ENCODE data around the gene NRN1.

NRN1 gene

DNA sequence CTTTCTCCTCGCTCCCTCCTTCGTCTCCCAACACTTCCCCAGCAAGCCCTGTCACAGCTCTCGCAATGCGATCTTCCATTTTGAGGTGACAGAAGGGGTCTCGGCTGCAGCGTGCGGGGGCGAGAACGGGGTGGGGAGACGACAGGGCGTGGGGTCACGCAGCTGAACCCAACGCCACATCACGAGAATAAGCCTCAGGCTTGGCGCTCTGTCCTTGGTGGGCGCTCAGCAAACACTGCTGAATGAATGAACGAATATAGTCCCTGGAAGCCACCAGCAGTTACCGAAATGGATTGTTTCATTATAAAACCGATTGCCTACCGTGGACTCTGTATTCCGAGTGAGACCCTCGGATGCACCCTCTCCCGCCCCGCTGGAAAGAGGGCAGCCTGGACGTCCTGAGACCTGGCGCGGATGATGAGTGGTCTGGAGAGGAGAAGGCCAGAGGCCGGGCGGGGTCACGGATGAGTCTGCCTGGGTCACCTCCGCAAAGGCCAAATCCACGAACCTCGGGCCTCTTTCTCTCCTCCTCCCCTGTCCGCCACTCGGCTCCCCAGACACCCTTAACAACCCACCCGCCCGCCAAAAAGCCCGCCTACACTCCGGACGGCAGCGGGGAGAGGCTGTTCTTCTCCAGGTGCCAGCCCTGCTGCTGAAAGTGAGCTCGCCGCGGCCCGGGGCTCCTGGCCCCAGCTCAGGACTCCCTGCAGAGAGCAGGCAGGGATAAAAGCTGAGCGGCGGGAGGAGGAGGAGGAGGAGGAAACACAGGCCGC is 3.7 kb downstream of the NRN1 start:
- FAIRE-seq = no peak

DNA sequence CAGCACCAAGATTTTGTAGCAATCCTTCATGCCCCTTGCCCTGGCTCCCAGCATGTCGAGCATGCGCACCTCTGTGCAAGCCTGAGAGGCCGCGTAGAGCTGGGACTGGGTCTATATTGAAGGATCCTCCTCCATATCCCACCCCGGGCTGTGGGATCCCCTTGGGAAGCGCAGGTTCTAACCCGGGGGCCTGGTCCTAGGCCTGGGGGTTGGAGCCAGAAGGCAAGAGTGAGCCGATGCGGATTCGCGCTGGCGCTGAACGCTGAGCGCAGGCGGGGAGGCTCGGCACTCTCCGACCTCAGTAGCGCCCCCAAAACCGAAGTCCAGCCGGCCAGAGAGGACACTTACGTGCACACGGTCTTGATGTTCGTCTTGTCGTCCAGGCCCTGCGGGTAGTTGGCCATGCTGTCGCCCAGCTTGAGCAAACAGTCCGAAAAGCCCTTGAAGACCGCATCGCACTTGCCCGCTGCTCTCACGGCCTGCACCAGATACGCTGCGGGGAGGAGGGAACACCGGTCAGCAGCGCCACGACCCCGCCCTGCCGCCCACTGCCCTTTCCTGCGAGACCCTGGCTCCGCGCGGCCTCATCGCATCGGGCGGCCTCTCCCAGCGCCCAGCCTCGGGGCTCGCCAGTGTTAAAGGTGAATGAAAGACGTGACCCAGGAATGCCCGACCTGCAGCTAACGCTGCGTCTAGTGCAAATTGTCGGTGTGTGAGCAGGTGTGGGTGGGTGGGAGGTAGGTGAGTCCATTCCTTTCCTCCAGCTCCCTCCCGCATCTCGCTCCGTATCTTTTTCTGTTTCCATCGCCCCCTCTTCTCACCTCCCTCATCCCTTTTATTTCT is 4.5 kb downstream of the NRN1 start:
- no peak for DNase-seq (ENCODE audit: low spot score)
- FAIRE-seq = no peak

More for the DNA sequence above, 3.7 kb downstream of the NRN1 start:
- DNase-seq (ENCODE audit: low spot score) = no peak

DNA sequence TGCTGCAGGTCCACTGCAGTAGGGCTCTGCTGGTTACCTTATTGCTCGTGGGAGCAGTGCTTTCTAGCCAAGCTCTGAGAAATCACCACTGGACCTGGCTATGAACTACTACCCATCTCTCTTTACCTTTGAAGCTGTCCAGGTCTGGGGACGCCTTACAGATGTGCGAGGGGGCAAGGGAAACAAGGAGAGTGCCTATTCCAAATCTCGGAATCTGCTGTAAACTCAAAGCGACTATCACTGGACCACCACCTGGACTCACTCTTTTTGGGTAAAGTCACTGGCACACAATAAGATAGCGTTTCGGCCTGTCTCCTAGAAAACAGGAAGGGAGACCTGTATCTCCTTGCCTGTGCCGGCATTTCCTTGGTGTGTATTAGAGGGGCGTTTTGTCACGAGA is 5.3 kb downstream of the NRN1 start:
- DNase-seq (ENCODE audit: low spot score) (no peak), FAIRE-seq (no peak)

DNA sequence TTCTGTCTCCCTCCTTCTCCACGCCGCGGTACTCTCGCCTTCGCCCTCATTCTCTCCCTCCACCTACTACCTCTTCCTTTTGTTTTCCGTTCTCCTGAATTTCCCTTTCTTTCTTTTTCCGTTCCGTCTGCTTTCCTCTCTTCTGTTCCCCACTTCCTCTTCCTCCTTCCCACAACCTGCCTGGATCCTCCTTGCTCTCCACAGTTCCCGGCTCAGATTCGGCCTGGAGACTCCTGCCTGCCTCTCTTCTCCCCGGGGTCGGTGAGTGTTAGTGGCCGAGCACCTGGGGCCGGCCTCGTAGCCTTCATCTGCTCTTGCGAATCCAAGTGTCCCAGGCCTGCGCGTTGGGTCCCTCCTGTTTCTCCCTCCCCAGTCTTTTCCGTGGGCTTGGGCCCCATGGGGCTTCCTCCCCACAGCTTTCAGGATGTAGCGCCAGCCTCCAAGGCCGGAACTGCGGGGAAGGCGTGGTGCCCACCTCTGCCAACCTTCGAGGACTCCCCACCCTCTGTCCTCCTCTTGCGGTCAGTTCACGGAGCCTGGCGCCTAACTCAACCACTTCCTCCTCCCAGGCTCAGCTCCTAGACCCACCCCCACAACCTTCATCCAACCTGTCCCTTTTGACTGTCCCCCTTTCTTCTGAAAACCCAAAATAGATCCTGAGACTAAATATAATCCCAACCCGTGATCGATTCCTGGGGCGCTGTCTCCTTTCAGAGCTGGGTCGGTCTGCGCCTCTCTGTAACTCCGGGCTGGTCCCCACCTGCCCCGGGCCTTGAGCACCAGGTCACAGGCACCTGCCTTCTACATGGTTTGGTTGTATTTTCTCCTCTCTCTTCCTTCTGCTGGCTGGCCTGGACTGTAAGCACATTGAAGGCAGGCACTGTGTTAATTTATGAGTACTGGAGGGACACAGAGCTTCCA is 6.8 kb downstream of the NRN1 start:
- FAIRE-seq (no peak), DNase-seq (ENCODE audit: low spot score) (no peak)

DNA sequence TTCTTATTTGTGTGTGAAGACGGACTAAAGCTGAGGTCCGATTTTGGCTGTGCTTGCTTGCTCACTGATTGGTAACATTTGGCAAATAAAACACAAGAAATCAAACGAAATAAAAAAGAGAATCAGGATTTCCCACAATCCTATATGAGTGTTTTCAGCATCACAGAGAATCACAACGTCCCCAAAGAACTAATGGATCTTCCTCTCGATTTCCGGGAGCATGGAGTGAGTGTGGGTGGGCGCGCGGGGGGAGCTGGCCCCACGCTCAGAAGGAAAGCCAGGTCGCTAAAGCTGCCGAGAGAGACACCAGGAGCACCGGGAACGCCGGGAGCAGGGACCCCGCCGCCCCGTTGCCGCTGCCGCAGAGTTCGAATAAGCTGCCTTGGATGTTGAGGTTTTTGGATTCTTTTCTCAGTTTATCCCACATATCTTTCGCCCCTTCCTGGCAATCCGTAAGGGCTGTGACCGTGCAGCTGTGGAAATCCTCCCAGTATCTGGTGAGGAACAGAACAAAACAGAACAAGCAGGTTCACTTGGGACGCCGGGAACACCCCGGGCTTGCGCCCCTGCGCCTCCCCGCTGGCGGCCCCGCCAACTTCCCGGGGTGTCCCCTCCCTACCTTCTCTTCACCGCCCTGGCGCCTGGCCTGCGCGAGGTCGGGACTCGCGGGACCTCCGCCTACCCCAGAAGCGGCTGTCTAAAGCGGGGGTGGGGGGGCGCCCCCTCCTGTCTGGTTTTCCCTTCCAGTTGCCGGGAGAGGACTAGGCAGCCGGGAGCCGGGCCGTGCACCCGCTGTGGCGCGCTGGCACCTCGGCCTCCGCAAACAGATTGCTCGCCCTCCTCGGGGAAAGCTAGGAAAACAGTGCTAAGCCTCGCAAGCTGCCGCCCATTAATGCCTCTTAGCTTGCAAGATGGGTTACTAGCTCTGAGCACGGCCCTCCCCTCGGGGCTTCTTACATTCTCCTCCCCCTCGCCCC is 7.7 kb downstream of the NRN1 start:
- FAIRE-seq = no peak

DNA sequence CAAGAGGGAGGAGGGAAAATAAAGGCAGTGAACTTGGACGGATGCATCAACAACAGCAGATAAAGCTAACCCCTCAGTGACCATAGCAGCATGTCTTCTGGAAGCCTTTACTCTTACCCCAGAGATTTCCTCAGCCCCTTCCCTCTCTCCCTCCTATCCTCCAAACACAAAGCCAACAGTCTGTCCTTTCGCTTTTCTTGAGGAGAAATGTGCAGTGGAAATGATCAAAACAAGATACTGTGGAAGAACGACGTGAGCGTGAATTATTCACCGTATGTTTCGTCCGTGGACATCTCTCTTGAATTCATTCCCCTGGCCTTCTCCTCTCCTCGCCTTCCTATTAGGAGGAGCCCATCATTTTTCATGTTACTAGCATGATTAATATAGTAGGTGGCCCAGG is 8.5 kb downstream of the NRN1 start:
- DNase-seq (ENCODE audit: low spot score) (no peak), FAIRE-seq (no peak)

More for the DNA sequence above, 7.7 kb downstream of the NRN1 start:
- DNase-seq (ENCODE audit: low spot score) = no peak

DNA sequence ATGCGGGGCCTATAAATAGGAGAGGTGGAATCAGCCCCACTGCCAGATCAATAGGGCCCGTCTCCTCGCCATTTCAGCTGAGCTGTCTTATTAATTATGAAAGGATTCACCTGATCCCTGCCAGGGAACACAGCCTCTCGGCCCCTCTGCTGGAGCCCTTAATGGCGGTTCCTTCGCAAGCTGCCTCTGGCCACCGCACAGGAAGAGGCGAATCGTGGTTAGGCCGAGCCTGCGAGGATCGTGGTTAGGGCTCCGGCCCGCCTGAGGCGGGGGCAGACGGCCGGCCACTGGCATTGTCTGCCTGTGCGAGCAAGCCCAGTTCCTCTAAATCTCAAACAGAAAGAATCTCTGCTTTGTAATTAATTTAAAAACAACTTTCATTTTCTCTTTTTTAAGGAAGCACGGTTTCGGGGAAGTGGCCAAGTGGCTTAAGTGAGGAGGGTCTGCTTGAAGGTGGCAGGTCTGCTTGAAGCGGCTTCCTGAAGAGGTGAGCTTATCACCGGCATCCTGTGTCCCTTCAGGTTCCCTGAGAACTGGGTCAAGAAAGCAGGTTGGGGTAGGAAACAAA is 9.2 kb downstream of the NRN1 start:
- DNase-seq (ENCODE audit: low spot score) = no peak
- FAIRE-seq = no peak

DNA sequence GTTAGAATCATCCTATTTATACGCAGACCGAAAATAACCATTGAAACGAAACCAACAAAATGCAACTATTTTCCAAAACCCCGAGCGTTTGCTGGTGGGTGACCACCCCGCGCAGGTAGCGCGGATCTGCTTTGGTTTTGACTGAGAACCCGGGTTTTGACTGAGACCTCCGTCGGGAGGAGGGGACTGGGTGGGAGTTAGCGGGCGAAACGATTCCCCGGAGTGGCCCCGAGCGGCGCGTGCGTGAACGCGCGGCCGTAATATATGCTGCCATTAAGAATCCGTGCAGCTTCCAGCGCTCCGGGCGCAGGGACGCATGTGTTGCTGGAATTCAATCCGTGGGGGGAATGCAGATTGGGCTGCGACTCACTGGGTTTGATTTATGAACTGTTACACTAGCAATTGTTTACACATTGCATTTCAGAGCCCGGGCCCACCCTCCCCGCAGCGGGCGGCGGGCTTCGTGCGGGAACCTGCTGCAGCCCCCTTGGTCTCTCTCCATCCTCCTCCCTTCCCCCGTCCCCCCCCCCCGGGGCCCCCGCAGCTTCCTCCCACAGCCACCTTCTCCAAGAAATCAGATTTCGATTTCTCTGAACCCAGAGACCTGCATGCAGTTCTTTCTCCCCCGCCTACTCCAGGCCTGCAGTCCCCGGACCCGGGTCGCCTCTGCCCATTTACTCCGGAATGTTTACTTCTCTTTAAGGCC is 9.9 kb downstream of the NRN1 start:
- FAIRE-seq (no peak), DNase-seq (ENCODE audit: low spot score) (no peak)

DNA sequence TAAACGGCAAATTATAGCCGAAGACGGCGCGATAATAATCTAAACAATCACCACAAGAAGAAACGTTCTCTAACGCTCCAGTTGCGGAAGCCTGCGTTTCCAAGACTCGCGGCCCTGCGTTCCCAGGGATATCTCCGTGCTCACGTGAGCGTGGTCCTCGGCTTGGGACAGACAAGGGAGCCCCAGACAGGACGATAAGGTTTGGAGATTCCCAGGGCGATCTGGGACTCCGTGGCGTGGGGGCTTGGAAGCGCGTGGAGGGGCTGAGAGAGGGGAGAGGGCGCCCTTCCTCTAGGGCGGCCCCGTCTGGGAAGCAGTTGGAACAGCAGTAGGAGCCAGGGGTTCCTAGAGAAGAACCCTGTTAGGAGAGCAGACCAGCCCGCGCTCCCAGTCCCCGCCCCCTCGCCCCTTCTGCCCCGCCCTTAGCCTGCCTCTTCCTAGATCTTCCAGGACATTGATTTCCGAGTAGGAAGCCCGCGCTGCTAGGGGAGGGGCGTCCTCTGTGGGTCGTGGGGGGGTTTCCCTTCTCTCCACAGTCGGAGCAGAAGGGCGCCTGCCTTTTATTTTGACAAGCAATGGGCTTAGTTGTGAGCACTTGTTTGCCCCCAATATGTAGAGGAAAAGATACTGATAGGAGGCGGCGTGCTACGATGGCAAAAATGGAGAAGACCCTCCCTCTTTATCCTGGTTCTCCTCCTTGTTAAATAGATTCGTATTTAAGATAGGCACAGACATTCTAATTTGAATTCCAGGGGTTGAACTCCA is 10.6 kb downstream of the NRN1 start:
- no peak for DNase-seq (ENCODE audit: low spot score)

DNA sequence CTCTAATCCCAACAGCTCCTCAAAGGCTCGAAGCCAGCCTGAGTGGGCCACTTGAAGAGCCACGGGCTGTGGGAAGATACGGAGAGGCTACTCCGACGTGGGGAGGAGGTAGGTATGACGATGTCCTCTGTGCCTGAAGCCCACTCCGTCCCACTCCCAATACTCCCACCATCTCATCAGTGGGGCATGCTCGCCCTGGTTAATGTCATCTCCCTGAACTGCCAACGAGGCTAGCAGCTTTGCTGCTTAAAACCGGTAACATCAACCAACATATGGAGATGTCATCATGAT is 11.1 kb downstream of the NRN1 start:
- no peak for FAIRE-seq
- DNase-seq (ENCODE audit: low spot score) = no peak

More for the DNA sequence above, 10.6 kb downstream of the NRN1 start:
- no peak for FAIRE-seq

DNA sequence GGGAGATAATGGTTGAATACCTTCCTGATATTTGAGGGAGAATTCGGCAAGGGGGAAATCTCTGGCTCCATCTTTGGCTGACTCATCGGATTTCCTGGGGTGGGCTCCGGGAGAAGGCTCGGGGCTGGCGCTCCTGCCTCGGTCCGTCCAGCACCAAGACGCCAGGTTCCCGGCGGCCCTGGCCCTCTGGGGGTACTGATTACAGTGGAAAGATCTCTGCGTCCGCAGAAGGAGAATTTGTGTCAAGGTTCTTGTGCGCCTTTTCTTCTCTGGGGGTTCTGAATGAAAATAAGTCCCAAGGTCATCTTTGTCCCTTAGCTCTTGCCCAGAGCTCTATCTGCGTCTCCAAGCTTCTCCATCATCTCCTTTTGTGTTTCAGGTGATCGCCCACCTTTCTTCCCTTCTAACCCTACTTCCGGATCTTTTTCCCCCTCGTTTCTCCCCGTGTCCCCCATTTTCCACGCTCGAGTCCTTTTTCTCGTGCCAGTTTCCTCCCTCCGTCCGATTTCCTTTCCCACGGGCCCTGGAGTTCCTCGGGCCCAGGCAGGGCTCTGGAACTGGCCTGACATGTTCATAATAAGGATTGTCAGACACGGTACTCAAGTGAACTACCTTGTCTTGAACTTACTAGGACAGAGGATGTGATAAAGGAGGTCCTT is 11.6 kb downstream of the NRN1 start:
- no peak for FAIRE-seq

DNA sequence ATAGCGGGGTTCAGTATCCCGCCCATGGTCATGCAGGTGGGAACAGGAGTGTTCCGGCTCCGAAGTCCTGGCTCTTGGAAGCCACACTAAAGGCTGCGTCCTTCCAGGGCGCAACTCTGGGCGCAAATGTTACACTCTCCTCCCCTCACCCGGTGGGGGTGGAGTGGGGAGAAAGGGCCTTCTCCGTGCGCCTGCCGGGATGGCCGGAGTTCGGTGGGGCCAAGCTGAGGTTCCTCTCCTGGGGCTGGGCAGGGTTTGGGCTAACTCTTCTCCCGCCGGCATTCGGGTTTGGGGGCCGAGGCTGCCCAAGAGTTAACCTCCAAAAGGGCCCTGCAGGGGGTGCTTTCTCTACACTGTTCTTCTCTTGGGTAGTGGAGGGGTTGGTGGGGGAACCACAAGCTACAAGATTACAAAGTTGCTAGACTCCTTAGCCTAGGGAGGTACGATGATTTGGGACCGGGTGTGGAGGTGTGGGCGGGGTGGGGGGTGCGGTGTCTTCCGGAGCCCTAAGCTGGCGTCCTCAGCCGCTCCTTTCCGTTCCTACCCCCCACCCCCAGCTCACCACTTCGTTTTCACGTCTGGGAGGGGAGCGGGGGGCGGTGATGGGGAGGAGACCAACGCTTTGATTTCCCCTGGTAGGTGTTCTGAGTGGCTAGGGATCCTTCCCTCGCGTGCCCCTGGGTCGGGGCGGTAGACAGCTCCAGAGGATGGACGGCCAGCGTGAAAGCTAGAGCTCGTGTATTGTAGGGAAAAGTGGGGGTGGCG is 12.3 kb downstream of the NRN1 start:
- FAIRE-seq = no peak
- no peak for DNase-seq (ENCODE audit: low spot score)

More for the DNA sequence above, 11.6 kb downstream of the NRN1 start:
- no peak for DNase-seq (ENCODE audit: low spot score)

DNA sequence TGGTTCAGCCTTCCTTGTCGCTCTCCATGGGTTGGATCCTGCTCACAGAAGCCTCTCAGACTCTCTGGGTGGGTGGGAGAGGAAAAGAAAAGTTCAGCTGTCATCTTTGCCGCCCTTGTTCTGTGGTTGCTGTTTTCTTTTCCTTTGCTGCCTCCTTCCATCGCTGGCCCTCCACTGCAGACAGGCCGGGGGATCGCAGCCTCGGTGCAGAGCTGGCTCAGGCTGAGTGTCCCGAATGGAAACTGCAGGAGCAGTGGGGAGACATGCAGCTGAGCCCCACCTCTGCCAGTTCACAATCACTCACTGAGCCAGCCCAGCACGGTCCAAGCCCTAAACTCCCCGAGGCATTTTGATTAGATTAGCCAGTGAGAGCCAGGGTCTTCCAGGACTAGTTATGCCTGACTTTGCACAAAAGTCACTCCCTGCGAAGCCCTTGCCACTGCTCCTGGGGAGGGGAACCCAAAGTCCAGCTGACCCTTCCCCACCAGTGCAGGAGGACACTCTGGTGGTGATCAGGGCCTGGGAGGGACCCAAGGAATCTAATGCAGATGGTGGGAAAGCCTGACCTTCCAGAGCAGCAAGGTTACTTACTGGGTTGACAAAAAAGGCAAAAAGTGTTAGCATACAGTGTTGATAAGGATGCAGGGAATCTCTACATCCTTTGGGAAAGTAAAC is 14.0 kb downstream of the NRN1 start:
- DNase-seq (ENCODE audit: low spot score) (no peak), FAIRE-seq (no peak)

DNA sequence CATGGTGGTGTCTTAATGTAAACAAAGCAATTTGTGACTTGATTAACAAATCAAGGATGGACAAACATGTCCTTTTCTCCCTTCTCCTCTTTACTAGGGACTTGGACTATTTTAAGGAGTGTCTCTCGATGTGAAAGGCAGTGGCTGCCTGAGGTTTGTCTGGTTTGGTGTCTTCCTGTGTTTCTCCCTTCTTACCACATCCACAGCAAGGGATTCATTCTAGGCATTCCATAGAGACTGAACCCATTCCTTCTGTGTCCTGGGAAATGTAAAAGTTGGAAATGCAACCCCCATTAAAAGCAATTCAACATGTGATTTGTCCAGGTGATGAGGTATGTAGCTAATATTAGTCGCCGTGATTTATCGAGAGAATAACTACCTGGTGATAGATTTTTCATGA is 15.9 kb downstream of the NRN1 start:
- DNase-seq (ENCODE audit: low spot score) (no peak), FAIRE-seq (no peak)

DNA sequence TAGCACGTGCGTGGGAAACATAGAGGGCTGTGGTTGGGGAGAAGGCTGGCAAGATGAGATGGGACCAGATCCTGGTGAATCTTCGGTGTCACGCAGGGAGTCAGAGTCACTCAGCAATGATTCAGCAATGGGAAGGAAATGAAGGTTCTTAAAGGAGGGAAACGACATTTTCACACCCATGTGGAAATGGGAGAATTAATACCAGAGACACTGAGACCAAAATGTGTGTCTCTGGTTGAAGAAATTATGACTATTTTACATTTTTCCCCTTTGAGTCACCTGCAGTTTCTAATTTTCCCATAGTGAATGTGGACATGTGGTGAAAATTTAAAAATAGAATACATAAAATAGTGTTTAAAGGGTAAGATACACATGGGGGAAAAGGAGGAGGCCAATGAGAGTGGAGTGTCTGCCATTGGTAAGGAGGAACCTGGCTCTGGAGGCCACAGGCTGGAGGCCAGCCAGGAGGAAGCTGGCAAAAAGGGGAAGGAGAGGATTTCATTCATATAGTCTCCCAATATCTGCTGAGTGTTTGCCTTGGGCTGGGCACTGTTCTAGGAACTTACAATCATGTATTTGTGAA is 17.5 kb downstream of the NRN1 start:
- FAIRE-seq = no peak

DNA sequence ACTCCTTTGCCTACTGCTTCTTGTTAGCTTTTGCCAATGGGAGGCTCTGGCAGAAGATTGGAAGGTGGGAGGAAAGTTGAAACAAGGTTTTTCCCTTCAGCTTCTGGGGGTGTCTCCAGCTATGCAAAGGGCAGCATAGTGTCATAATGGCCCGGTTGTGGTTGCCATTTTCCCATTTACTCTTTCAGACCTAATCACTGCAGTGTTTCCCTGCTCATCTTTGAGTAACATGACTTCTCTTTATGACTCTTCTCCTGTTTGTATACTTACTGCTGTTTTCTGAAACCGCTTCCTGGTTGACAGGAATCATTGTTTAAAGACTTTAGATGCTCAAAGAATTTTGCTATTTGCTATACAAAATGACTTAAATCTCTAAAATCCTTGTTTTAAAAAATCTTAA is 19.9 kb downstream of the NRN1 start:
- no peak for FAIRE-seq

More for the DNA sequence above, 17.5 kb downstream of the NRN1 start:
- DNase-seq (ENCODE audit: low spot score) = no peak

More for the DNA sequence above, 19.9 kb downstream of the NRN1 start:
- DNase-seq (ENCODE audit: low spot score) = no peak

Measured in RCC 7860 (cell line).